GM23338 (cell line): ENCODE data around the gene UPK3B.

ENCODE experiments used
- CTCF ChIP-seq, 2 experiments: fragments of 200-600 bp in 1 of 2; sonication (generic) in 1 of 2; conservative IDR thresholded peaks; 2 replicates each; pipeline versions ENCODE4 v1.5.1 to v1.6.1; 2016 to 2017; ENCODE audit warnings: antibody characterized with exemption in 2 of 2, low read depth in 2 of 2, mild to moderate bottlenecking in 2 of 2, moderate library complexity in 1 of 2
- EZH2 ChIP-seq: fragments of 200-600 bp; sonication (generic); IDR thresholded peaks from one replicate; pipeline ENCODE4 v1.8.0; 2017; ENCODE audit warnings: antibody characterized with exemption, mild to moderate bottlenecking, low read depth; ENCODE audit not compliant: unreplicated experiment
- EZH2phosphoT487 ChIP-seq: fragments of 200-600 bp; sonication (generic); IDR thresholded peaks from one replicate; pipeline ENCODE4 v1.8.1; 2018; ENCODE audit warnings: antibody characterized with exemption; ENCODE audit not compliant: unreplicated experiment
- NANOG ChIP-seq: IDR thresholded peaks from 2 replicates; pipeline ENCODE4 v1.6.1; 2016; ENCODE audit warnings: antibody characterized with exemption, borderline replicate concordance
- POLR2AphosphoS5 ChIP-seq: IDR thresholded peaks from 2 replicates; pipeline ENCODE4 v1.6.1; 2016; ENCODE audit warnings: antibody characterized with exemption, low read depth
- ZNF114 ChIP-seq: fragments of 250-450 bp; sonication (Bioruptor Pico); IDR thresholded peaks from 2 replicates; pipeline ENCODE4 v1.5.0; 2020; ENCODE audit warnings: mild to moderate bottlenecking, moderate library complexity

- no peak for TF ChIP-seq CTCF (conservative IDR thresholded peaks at IDR 0.05; ENCODE audit: low read depth in 2 of 2)
- TF ChIP-seq EZH2phosphoT487 = no peak
- TF ChIP-seq EZH2 = no peak
- no peak for TF ChIP-seq ZNF114 (CRISPR knock-in tag)
- TF ChIP-seq NANOG = no peak
- TF ChIP-seq POLR2AphosphoS5 = no peak
Measured at GRCh38 chr7:76514926-76515771, 4.8 kb downstream of the UPK3B start.
